ENCODE measurements around the gene TM6SF1.

Gene TM6SF1

DNA sequence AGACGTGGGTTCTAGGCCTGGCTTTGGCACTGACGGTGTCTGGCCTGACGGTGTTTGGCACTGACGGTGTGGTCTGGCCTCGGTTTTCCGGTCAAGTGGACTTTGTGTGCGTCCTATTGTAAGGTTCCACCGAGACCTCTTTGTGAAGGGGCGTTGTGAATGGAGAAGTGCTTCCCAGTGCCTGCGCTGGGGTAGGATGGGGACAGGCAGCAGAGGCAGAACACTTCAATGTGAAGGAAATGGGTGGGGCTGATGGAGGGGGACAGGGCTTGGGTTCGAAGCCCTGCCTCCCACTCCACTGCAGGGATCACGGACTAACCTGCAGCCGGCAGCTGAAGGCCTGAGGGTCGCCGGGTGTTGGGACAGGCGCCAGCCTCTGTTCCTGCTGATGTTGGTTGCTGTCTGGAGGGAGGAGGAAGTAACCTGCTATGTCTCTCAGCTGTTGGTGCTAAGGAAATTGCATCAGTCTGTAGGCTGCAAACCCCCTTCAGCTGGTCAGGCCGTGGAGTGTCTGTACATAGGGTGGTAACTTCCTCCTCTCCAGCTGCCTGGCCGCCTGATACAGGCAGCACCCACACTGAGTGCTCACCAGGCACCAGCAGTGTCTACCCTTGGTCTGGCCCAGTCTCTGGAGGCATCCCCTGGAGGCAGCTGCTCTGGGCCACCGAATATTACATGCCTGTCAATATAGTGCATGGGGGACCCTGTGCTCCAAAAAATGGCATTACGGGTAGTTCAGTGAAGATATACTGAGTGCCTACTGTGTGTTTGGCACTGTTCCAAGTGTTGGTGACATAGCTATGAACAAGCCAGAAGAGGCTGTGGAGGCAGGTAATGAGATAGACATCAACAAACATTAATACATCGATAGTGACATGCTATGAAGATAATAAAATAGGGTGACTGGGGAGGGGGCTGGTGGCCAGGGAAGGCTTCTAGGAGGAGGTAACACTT lies 1.1 kb downstream of the TM6SF1 start:
- H3F3A ChIP-seq (ENCODE audit: insufficient read depth): no peaks in the 10 kb centered on the region
- peak overlapping the region; percentile 17; the same call in 1 of the 2 replicates for H3K9ac ChIP-seq (ENCODE audit: low read length)
- no peaks in the 10 kb centered on the region for H3K36me3 ChIP-seq (ENCODE audit: low read length)
- H3K4me3 ChIP-seq (ENCODE audit: insufficient read depth, low read length, poor library complexity, severe bottlenecking): no peak overlapping the region
- peak overlapping the region; percentile 16 for H3K4me2 ChIP-seq (ENCODE audit: low read depth, low read length, poor library complexity, severe bottlenecking)
- H2AFZ ChIP-seq (ENCODE audit: low read depth, low read length, severe bottlenecking): peak overlapping the region; percentile 12
- H3K79me2 ChIP-seq (ENCODE audit: insufficient read depth, low read length): no peaks in the 10 kb centered on the region
- no peaks in the 10 kb centered on the region for H3K9me2 ChIP-seq (replicated peaks; ENCODE audit: insufficient read depth, low read length)
- H3K27ac ChIP-seq (ENCODE audit: low read depth, low read length): no peak overlapping the region
- H3K9me3 ChIP-seq (ENCODE audit: insufficient read depth, low read length): no peaks in the 10 kb centered on the region
- H4K20me1 ChIP-seq (ENCODE audit: low read depth, low read length): no peaks in the 10 kb centered on the region
- TF ChIP-seq, protein P1, sequence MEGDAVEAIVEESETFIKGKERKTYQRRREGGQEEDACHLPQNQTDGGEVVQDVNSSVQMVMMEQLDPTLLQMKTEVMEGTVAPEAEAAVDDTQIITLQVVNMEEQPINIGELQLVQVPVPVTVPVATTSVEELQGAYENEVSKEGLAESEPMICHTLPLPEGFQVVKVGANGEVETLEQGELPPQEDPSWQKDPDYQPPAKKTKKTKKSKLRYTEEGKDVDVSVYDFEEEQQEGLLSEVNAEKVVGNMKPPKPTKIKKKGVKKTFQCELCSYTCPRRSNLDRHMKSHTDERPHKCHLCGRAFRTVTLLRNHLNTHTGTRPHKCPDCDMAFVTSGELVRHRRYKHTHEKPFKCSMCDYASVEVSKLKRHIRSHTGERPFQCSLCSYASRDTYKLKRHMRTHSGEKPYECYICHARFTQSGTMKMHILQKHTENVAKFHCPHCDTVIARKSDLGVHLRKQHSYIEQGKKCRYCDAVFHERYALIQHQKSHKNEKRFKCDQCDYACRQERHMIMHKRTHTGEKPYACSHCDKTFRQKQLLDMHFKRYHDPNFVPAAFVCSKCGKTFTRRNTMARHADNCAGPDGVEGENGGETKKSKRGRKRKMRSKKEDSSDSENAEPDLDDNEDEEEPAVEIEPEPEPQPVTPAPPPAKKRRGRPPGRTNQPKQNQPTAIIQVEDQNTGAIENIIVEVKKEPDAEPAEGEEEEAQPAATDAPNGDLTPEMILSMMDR (IDR thresholded peaks at IDR 0.05; ENCODE audit: insufficient read depth, low read length, poor library complexity, severe bottlenecking): no peak
- no peaks in the 10 kb centered on the region for H3K27me3 ChIP-seq (ENCODE audit: low read length)

GRCh38 chr15:83109532-83109931 lies 2.1 kb downstream of the TM6SF1 start:
- no peaks in the 10 kb centered on the region for H3F3A ChIP-seq (ENCODE audit: insufficient read depth)
- no peak overlapping the region for H3K9ac ChIP-seq (ENCODE audit: low read length)
- H3K79me2 ChIP-seq (ENCODE audit: insufficient read depth, low read length): no peaks in the 10 kb centered on the region
- no peaks in the 10 kb centered on the region for H4K20me1 ChIP-seq (ENCODE audit: low read depth, low read length)
- H3K27me3 ChIP-seq (ENCODE audit: low read length): no peaks in the 10 kb centered on the region
- no peaks in the 10 kb centered on the region for H3K36me3 ChIP-seq (ENCODE audit: low read length)
- no peaks in the 10 kb centered on the region for H3K9me3 ChIP-seq (ENCODE audit: insufficient read depth, low read length)
- no peak overlapping the region for H3K4me3 ChIP-seq (ENCODE audit: insufficient read depth, low read length, poor library complexity, severe bottlenecking)
- no peak overlapping the region for H2AFZ ChIP-seq (ENCODE audit: low read depth, low read length, severe bottlenecking)
- H3K4me2 ChIP-seq (ENCODE audit: low read depth, low read length, poor library complexity, severe bottlenecking): no peak overlapping the region
- no peak overlapping the region for H3K27ac ChIP-seq (ENCODE audit: low read depth, low read length)
- no peaks in the 10 kb centered on the region for H3K9me2 ChIP-seq (replicated peaks; ENCODE audit: insufficient read depth, low read length)
- TF ChIP-seq, protein P1 (IDR thresholded peaks at IDR 0.05; ENCODE audit: insufficient read depth, low read length, poor library complexity, severe bottlenecking): no peak
- no peak for TF ChIP-seq EZH2phosphoT487 (conservative IDR thresholded peaks at IDR 0.05; ENCODE audit: low read length)

- H3K9ac ChIP-seq (ENCODE audit: low read length): no peak overlapping the region
- no peaks in the 10 kb centered on the region for H3K9me3 ChIP-seq (ENCODE audit: insufficient read depth, low read length)
- no peaks in the 10 kb centered on the region for H3K79me2 ChIP-seq (ENCODE audit: insufficient read depth, low read length)
- no peak for TF ChIP-seq EZH2phosphoT487 (conservative IDR thresholded peaks at IDR 0.05; ENCODE audit: low read length)
- TF ChIP-seq, protein P1 (IDR thresholded peaks at IDR 0.05; ENCODE audit: insufficient read depth, low read length, poor library complexity, severe bottlenecking): no peak
- H3K27me3 ChIP-seq (ENCODE audit: low read length): no peaks in the 10 kb centered on the region
- H3K36me3 ChIP-seq (ENCODE audit: low read length): no peaks in the 10 kb centered on the region
- H4K20me1 ChIP-seq (ENCODE audit: low read depth, low read length): no peaks in the 10 kb centered on the region
- no peak overlapping the region for H2AFZ ChIP-seq (ENCODE audit: low read depth, low read length, severe bottlenecking)
- H3K4me2 ChIP-seq (ENCODE audit: low read depth, low read length, poor library complexity, severe bottlenecking): no peak overlapping the region
- no peaks in the 10 kb centered on the region for H3K9me2 ChIP-seq (replicated peaks; ENCODE audit: insufficient read depth, low read length)
- no peak overlapping the region for H3K27ac ChIP-seq (ENCODE audit: low read depth, low read length)
- no peaks in the 10 kb centered on the region for H3F3A ChIP-seq (ENCODE audit: insufficient read depth)
- no peak overlapping the region for H3K4me3 ChIP-seq (ENCODE audit: insufficient read depth, low read length, poor library complexity, severe bottlenecking)
Observed at GRCh38 chr15:83110381-83110780, 2.9 kb downstream of the TM6SF1 start.

Data from SU-DHL-6 (cell line).